ENCODE results near the gene EIF4EBP3. TPM values are rescaled to one million over a fixed set of nuclear protein-coding genes. Genes with fewer than 3 reads are reported as not detected.

Gene EIF4EBP3
- total RNA-seq, 2 donors from 2014 or later, result 8.8 to 11.5 TPM

Small RNA genes lying within 50 kb of the gene (microRNA-seq; reads per million reads assigned to microRNA genes)
- 0 reads per million in 2 donors for gene MIR6831

Other genes starting within 250 kb of the EIF4EBP3 start
- 10 to 100 TPM; 49.1 to 54.7 TPM for gene PFDN1, start 244.6 kb upstream of the EIF4EBP3 start, total RNA-seq
- 10 to 100 TPM; 12.9 to 18.3 TPM for gene HBEGF, start 201.1 kb upstream of the EIF4EBP3 start, total RNA-seq
- under 1 TPM; 0.09 to 0.21 TPM for gene SLC4A9, start 187.5 kb upstream of the EIF4EBP3 start, total RNA-seq
- 10 to 100 TPM; 50.1 to 67.5 TPM for gene ANKHD1, start 145.8 kb upstream of the EIF4EBP3 start, total RNA-seq
- gene SRA1, start 9.8 kb downstream of the EIF4EBP3 start, total RNA-seq, result 10 to 100 TPM; 24.9 to 37.4 TPM
- 10 to 100 TPM; 11.4 to 14.3 TPM for gene APBB3, start 16.9 kb downstream of the EIF4EBP3 start, total RNA-seq
- 10 to 100 TPM; 70.3 to 79.3 TPM for gene SLC35A4, start 17.2 kb downstream of the EIF4EBP3 start, total RNA-seq
- 100 to 1,000 TPM in 1 of 2 donors, 10 to 100 TPM in 1; 73.9 to 107 TPM for gene CD14, start 85.5 kb downstream of the EIF4EBP3 start, total RNA-seq
- 1 to 10 TPM; 3.9 to 6.4 TPM for gene TMCO6, start 91.8 kb downstream of the EIF4EBP3 start, total RNA-seq
- 100 to 1,000 TPM in 1 of 2 donors, 10 to 100 TPM in 1; 98.2 to 108 TPM for gene NDUFA2, start 100.0 kb downstream of the EIF4EBP3 start, total RNA-seq
- gene IK, start 100.2 kb downstream of the EIF4EBP3 start, total RNA-seq, result 10 to 100 TPM; 59.6 to 62.8 TPM
- gene WDR55, start 117.2 kb downstream of the EIF4EBP3 start, total RNA-seq, result 10 to 100 TPM; 11.0 to 15.4 TPM
- gene DND1, start 125.9 kb downstream of the EIF4EBP3 start, total RNA-seq, result under 1 TPM; 0.35 to 0.44 TPM
- gene HARS1, start 143.7 kb downstream of the EIF4EBP3 start, total RNA-seq, result 10 to 100 TPM; 35.3 to 46.5 TPM
- gene HARS2, start 143.8 kb downstream of the EIF4EBP3 start, total RNA-seq, result 10 to 100 TPM; 19.2 TPM
- 10 to 100 TPM; 34.0 to 36.8 TPM for gene ZMAT2, start 152.8 kb downstream of the EIF4EBP3 start, total RNA-seq
- not detected for gene PCDHA1, start 238.5 kb downstream of the EIF4EBP3 start, total RNA-seq
- gene PCDHA2, start 247.2 kb downstream of the EIF4EBP3 start, total RNA-seq, result not detected

Data from left cardiac atrium (tissue), 2 donors.